GM23338 (cell line): ENCODE data around the gene PARD3.

ENCODE experiments used
- ETS1 ChIP-seq: IDR thresholded peaks from 2 replicates; pipeline ENCODE4 v1.6.1; 2016; ENCODE audit warnings: antibody characterized with exemption
- POLR2AphosphoS5 ChIP-seq: IDR thresholded peaks from 2 replicates; pipeline ENCODE4 v1.6.1; 2016; ENCODE audit warnings: antibody characterized with exemption, low read depth

- TF ChIP-seq ETS1 (no peak), POLR2AphosphoS5 (no peak)
Observed at GRCh38 chr10:34817054-34817453, 2.0 kb upstream of the PARD3 start.
